ENCODE measurements around the gene RGS17. TPM values are rescaled to one million over a fixed set of nuclear protein-coding genes. Genes with fewer than 3 reads are reported as not detected.

Gene RGS17
- polyA plus RNA-seq, 3 donors = 1.9 to 3.6 (median 2.4) TPM

Other genes starting within 250 kb of the RGS17 start
- 10 to 100 TPM; 30.1 to 33.7 (median 30.6) TPM for gene FBXO5, start 148.2 kb downstream of the RGS17 start, polyA plus RNA-seq (ENCODE audit: insufficient read length in 3 of 3)
- 10 to 100 TPM; 19.9 to 31.0 (median 26.3) TPM for gene MTRF1L, start 128.6 kb downstream of the RGS17 start, polyA plus RNA-seq (ENCODE audit: insufficient read length in 3 of 3)

Measured in renal pelvis (tissue), 3 donors.